K562 (cell line): ENCODE measurements around the gene GABRR2. TPM values are rescaled to one million over a fixed set of nuclear protein-coding genes. Genes with fewer than 3 reads are reported as not detected.
"Not testable (repeated sequence)": the region's sequence is repeated elsewhere in the genome, so short reads cannot be mapped to it uniquely, and the experiment has no call there.

Source experiments
- ATAC-seq: fragments of 200-7000 bp; cut with Tn5 transposase; 3 replicates; pipeline ENCODE4 v1.9.1; 2020; ENCODE audit warnings: moderate library complexity
- BruUV-seq: library from RNA; stranded (reverse); fragments of 400-500 nt; replicated peaks from 2 replicates; lab custom pipeline; 2021; lab: Mats Ljungman, UMichigan
- CTCF ChIA-PET: fragments of 300-600 bp; formaldehyde crosslinking; extraction: SDS; loops from one replicate; lab custom pipeline; 2021; ENCODE audit warnings: low intra/inter-chr PET ratio; lab: Yijun Ruan, JAX
- POLR2A ChIA-PET: fragments of 300-600, 350-650 bp; sonication (Branson Sonifier 250); formaldehyde crosslinking; extraction: SDS; loops from one replicate; lab custom pipeline; 2021; ENCODE audit warnings: antibody characterized with exemption, inconsistent platforms; lab: Yijun Ruan, JAX
- DNase-seq, 4 experiments: peaks; one replicate each; pipeline versions ENCODE4 v3.0.0 to v3.0.0-alpha.2; 2011 to 2018; ENCODE audit warnings: low spot score in 3 of 4, mixed read lengths in 3 of 4; ENCODE audit errors: extremely low read depth in 1 of 4
- FAIRE-seq: peaks from 2 replicates; lab custom pipeline; 2011; peaks lifted over from hg19 to GRCh38; lab: Jason Lieb, UNC
- H2AFZ ChIP-seq: 2 replicates; pipeline ENCODE4 v1.6.0; 2011; ENCODE audit warnings: low read depth, low read length, control low read depth, inconsistent platforms
- H3K27ac ChIP-seq: fragments of 200-600 bp; 3 replicates; pipeline ENCODE4 v1.8.0; 2011; ENCODE audit warnings: low read depth, mild to moderate bottlenecking, control low read depth, inconsistent platforms, low read length, moderate library complexity, mixed read lengths; ENCODE audit errors: extremely low read depth
- H3K27me3 ChIP-seq, 2 experiments: fragments of 300-600 bp in 1 of 2; 2 replicates in 1 of 2; 3 replicates in 1 of 2; pipeline versions ENCODE4 v1.6.0 to v1.8.0; 2011; ENCODE audit warnings: inconsistent platforms in 2 of 2, low read length in 2 of 2, mild to moderate bottlenecking in 1 of 2, mixed read lengths in 1 of 2, moderate library complexity in 1 of 2; ENCODE audit not compliant: control insufficient read depth in 2 of 2, insufficient read depth in 2 of 2
- H3K36me3 ChIP-seq: fragments of 300-600 bp; 3 replicates; pipeline ENCODE4 v1.8.0; 2011; ENCODE audit warnings: mild to moderate bottlenecking, low read length, inconsistent platforms; ENCODE audit not compliant: control insufficient read depth, insufficient read depth
- H3K4me1 ChIP-seq, 2 experiments: fragments of 200-600 bp in 1 of 2; replicated peaks in 1 of 2; 2 replicates in 1 of 2; 3 replicates in 1 of 2; pipeline versions ENCODE4 v1.5.1 to v1.8.0; 2011; ENCODE audit warnings: inconsistent platforms in 2 of 2, low read length in 2 of 2, mild to moderate bottlenecking in 1 of 2, mixed read lengths in 1 of 2, moderate library complexity in 1 of 2; ENCODE audit not compliant: control insufficient read depth in 2 of 2, insufficient read depth in 2 of 2
- H3K4me2 ChIP-seq: 2 replicates; pipeline ENCODE4 v1.6.1; 2011; ENCODE audit warnings: low read length, control low read depth, inconsistent platforms, mixed read lengths; ENCODE audit not compliant: insufficient read depth
- H3K4me3 ChIP-seq: fragments of 200-600 bp; sonication (generic), shearing (Covaris generic); 2 replicates; pipeline ENCODE4 v1.5.1; 2016; ENCODE audit warnings: control low read depth, inconsistent platforms
- H3K79me2 ChIP-seq: fragments of 200-600 bp; 3 replicates; pipeline ENCODE4 v1.8.0; 2011; ENCODE audit warnings: low read length, inconsistent platforms; ENCODE audit not compliant: control insufficient read depth, insufficient read depth
- H3K9ac ChIP-seq, 2 experiments: 2 replicates each; pipeline versions ENCODE4 v1.6.0 to v1.6.1; 2011; ENCODE audit warnings: low read depth in 2 of 2, low read length in 2 of 2, control low read depth in 1 of 2, inconsistent platforms in 1 of 2, mild to moderate bottlenecking in 1 of 2, mixed read lengths in 1 of 2; ENCODE audit not compliant: insufficient read depth in 1 of 2
- H3K9me1 ChIP-seq: one replicate; pipeline ENCODE4 v1.6.0; 2011; ENCODE audit warnings: inconsistent platforms, mild to moderate bottlenecking, low read length, moderate library complexity; ENCODE audit not compliant: control insufficient read depth, insufficient read depth
- H3K9me3 ChIP-seq: replicated peaks from 2 replicates; pipeline ENCODE4 v1.5.1; 2011; ENCODE audit warnings: low read depth, low read length, inconsistent platforms; ENCODE audit not compliant: control insufficient read depth, insufficient read depth
- H4K20me1 ChIP-seq: replicated peaks from 2 replicates; pipeline ENCODE4 v1.6.1; 2011; ENCODE audit warnings: low read length, inconsistent platforms, mixed read lengths; ENCODE audit not compliant: control insufficient read depth, insufficient read depth
- BRD4 ChIP-seq: fragments of 200-600 bp; sonication (generic); IDR thresholded peaks from 2 replicates; pipeline ENCODE4 v1.6.1; 2017; ENCODE audit warnings: inconsistent platforms
- CBX5 ChIP-seq: IDR thresholded peaks from 2 replicates; pipeline ENCODE4 v1.6.1; 2014; ENCODE audit warnings: low read depth, borderline replicate concordance
- ZNF316 ChIP-seq: fragments of 450-650 bp; IDR thresholded peaks from 2 replicates; pipeline ENCODE4 v1.6.1; 2016
- WGBS: fragments of 100-300 bp; shearing (Covaris generic); methylation state at CpG from one replicate; pipeline ENCODE4 v1.1.6; 2016; ENCODE audit warnings: low coverage, mixed read lengths; ENCODE audit not compliant: insufficient coverage; ENCODE audit errors: missing lambda C conversion rate; 5-methylcytosine and 5-hydroxymethylcytosine counted together
- in situ Hi-C: fragments of 300-500 bp; cut with MboI; formaldehyde crosslinking; loops from 4 replicates; pipeline ENCODE4 v1.15.0; 2018; ENCODE audit warnings: inconsistent platforms, mixed read lengths
- intact Hi-C: fragments of 100-400 bp; cut with micrococcal nuclease; formaldehyde crosslinking; loops from 2 replicates; pipeline ENCODE4 v1.14.2; 2022
- polyA plus RNA-seq, 8 experiments: library from polyadenylated mRNA; depleted of rRNA in 4 of 8; stranded (reverse) in 5 of 8; unstranded in 3 of 8; fragments of >200 nt; fragmentation: Nextera tagmentation in 2 of 8; fragmentation: Illumina TruSeq in 1 of 8; extraction: Ambion mirVana in 2 of 8; extraction: Trizol in 1 of 8; gene quantifications; 2 replicates each; pipeline versions ENCODE4 v1.2.1 to v1.2.3, GENCODE V29; 2011 to 2014; ENCODE audit warnings: inconsistent platforms in 1 of 8, missing spikeins in 1 of 8
- total RNA-seq, 7 experiments: library from RNA; depleted of rRNA in 6 of 7; stranded (reverse); fragments of >200 nt in 6 of 7; fragmentation: Illumina TruSeq in 2 of 7; extraction: Trizol in 2 of 7; gene quantifications; 2 replicates each; pipeline versions ENCODE4 v1.2.1 to v1.2.3, GENCODE V29; 2011 to 2021; ENCODE audit warnings: low replicate concordance in 1 of 7
- TF ChIP-seq, protein P1 (sequence below), 2 experiments: fragments of 150-350 bp in 1 of 2; IDR thresholded peaks; 2 replicates each; pipeline ENCODE4 v1.6.1; 2012 to 2016; ENCODE audit warnings: low read depth in 2 of 2, low read length in 2 of 2, mild to moderate bottlenecking in 1 of 2, moderate library complexity in 1 of 2

Gene GABRR2
- total and polyA plus RNA-seq, 9 of the 15 experiments (the other 6 are each of a cell fraction or from before 2014, with no cell fraction given) = 0.09 to 0.13 (median 0.10) TPM; not detected in 6

DNA sequence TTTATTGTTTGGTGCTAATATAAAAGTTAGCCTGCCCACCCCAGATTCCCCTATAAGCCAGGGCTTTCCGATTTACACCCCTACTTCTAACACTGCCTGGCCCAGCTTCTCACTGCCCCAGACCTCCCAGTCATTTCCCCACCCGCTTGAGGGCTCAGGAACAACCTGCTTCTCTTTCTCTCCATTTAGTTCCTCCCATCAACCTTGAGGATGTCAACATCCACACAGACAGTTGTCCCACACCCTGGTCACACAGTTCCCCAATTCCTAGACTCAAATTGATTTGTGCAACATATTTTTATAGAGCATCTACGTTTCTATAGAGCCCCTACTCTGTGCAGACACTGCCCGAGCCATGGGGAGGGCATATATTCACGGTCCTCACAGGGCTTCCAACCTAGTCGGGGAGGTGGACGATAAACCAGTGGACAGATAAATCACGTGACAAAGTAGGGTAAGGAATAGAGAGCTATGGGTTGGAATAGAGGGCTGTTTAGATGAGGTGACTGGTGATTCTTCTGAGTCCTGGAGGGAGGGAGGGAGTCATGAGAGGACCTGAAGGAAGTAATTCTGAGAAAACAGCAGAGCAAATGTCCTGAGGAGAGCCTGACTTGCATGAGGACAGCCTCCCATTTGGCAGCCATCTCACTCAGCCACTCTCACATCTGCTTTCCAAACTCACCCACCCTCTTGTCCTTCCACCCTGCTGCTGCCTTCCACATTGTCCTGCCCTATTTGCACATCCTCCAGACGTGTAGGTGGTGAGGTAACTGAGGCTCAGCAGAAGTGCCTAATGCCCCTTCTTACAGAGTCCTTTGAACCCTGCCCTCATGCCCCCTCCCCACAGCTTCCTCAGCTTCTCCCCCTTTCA is 6.3 kb downstream of the GABRR2 start (continued):
- TF ChIP-seq, protein P1, sequence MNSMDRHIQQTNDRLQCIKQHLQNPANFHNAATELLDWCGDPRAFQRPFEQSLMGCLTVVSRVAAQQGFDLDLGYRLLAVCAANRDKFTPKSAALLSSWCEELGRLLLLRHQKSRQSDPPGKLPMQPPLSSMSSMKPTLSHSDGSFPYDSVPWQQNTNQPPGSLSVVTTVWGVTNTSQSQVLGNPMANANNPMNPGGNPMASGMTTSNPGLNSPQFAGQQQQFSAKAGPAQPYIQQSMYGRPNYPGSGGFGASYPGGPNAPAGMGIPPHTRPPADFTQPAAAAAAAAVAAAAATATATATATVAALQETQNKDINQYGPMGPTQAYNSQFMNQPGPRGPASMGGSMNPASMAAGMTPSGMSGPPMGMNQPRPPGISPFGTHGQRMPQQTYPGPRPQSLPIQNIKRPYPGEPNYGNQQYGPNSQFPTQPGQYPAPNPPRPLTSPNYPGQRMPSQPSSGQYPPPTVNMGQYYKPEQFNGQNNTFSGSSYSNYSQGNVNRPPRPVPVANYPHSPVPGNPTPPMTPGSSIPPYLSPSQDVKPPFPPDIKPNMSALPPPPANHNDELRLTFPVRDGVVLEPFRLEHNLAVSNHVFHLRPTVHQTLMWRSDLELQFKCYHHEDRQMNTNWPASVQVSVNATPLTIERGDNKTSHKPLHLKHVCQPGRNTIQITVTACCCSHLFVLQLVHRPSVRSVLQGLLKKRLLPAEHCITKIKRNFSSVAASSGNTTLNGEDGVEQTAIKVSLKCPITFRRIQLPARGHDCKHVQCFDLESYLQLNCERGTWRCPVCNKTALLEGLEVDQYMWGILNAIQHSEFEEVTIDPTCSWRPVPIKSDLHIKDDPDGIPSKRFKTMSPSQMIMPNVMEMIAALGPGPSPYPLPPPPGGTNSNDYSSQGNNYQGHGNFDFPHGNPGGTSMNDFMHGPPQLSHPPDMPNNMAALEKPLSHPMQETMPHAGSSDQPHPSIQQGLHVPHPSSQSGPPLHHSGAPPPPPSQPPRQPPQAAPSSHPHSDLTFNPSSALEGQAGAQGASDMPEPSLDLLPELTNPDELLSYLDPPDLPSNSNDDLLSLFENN (IDR thresholded peaks at IDR 0.05; ENCODE audit: low read depth in 2 of 2, low read length in 2 of 2) = no peak
- TF ChIP-seq BRD4 (no peak), ZNF316 (no peak), CBX5 (no peak)
- TF ChIP-seq, all 486 proteins: peak for 4

DNA sequence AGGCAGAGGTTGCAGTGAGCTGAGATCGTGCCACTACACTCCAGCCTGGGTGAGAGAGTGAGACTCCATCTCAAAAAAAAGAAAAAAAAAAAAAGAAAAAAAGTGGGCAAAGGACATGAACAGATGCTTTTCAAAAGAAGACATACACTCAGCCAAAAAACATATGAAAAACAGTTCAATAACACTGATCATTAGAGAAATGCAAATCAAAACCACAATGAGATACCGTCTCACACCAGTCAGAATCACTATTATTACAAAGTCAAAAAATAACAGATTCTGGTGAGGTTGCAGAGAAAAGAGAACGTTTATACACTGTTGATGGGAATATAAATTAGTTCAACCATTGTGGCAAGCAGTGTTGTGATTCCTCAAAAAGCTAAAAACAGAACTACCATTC is 10.6 kb downstream of the GABRR2 start:
- CTCF ChIA-PET, H3K36me3 ChIP-seq, H4K20me1 ChIP-seq, FAIRE-seq, H3K79me2 ChIP-seq, H3K9ac ChIP-seq, DNase-seq, BruUV-seq, H3K4me2 ChIP-seq, H3K4me3 ChIP-seq, ATAC-seq, POLR2A ChIA-PET, H3K9me1 ChIP-seq, H3K9me3 ChIP-seq, intact Hi-C loops, in situ Hi-C loops, H2AFZ ChIP-seq, H3K27ac ChIP-seq: not testable (repeated sequence)
- peaks cover 0 to 12% of the 10 kb centered on the region in 2 experiments; a peak in 2 of 5 replicates for H3K4me1 ChIP-seq
- H3K27me3 ChIP-seq = peaks cover 6 to 37% of the 10 kb centered on the region in 2 experiments; a peak in 3 of 5 replicates
- WGBS = 8% methylated on average over 2 of the region's 3 CpGs
